Skeletal muscle tissue (tissue), 4 donors: ENCODE data around the gene ACER3. TPM values are rescaled to one million over a fixed set of nuclear protein-coding genes. Genes with fewer than 3 reads are reported as not detected.

ENCODE experiments used
- H3K27ac ChIP-seq: one replicate; pipeline ENCODE4 v1.7.0; 2013; ENCODE audit warnings: mild to moderate bottlenecking, low read depth, low read length, inconsistent platforms
- H3K27me3 ChIP-seq, 3 donors: one replicate each; pipeline ENCODE4 v1.7.0; 2013; ENCODE audit warnings: low read length in 3 of 3; ENCODE audit not compliant: control insufficient read depth in 3 of 3, insufficient read depth in 3 of 3
- H3K36me3 ChIP-seq, 3 donors: one replicate each; pipeline ENCODE4 v1.7.0; 2013; ENCODE audit warnings: low read length in 3 of 3; ENCODE audit not compliant: control insufficient read depth in 3 of 3, insufficient read depth in 3 of 3
- H3K4me1 ChIP-seq, 3 donors: one replicate each; pipeline ENCODE4 v1.7.0; 2013; ENCODE audit warnings: low read length in 3 of 3, mild to moderate bottlenecking in 3 of 3; ENCODE audit not compliant: control insufficient read depth in 3 of 3, insufficient read depth in 3 of 3
- H3K4me3 ChIP-seq, 3 donors: one replicate each; pipeline ENCODE4 v1.7.0; 2013; ENCODE audit warnings: low read length in 3 of 3
- H3K9ac ChIP-seq, 3 donors: one replicate each; pipeline ENCODE4 v1.7.0; 2013; ENCODE audit warnings: low read length in 3 of 3, mild to moderate bottlenecking in 3 of 3, moderate library complexity in 2 of 3, low read depth in 1 of 3
- H3K9me3 ChIP-seq, 3 donors: one replicate each; pipeline ENCODE4 v1.7.0; 2013; ENCODE audit warnings: low read length in 3 of 3; ENCODE audit not compliant: control insufficient read depth in 3 of 3
- total RNA-seq: library from RNA; depleted of rRNA; stranded (reverse); fragments of >200 nt; gene quantifications from one replicate; pipeline ENCODE4 v1.2.3, GENCODE V29; 2014
- donor health status: Osteomylitis.

ACER3 gene
- total RNA-seq, 1 donor from 2014 or later = 7.3 TPM

DNA sequence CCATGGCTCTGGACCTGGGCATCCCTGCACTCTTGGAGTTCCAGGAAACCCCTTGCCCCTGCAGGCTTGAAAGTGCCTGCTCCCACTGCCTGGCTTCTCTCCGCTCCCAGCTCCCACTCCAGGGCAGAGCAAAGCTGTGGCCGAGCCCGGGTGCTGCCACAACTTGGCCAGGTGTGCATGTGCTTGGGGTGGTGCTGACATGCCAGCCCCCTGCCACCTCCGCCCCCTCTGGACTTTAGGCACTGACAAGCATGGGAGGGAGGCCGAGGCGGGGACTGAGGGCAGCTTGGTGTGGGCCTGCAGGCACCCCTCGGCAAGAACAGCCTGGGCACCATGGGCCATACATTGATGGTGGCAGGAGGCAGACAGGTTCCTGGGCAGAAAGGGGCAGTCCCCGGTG, 117.1 kb downstream of the ACER3 start:
- Histone ChIP-seq H3K27ac (no peak overlapping the region), H3K9me3 (no peaks in the 10 kb centered on the region), H3K36me3 (no peaks in the 10 kb centered on the region), H3K9ac (no peak overlapping the region), H3K4me3 (no peak overlapping the region), H3K27me3 (no peaks in the 10 kb centered on the region), H3K4me1 (peaks cover 0 to 3% (median 3%) of the 10 kb centered on the region in 3 donors)

DNA sequence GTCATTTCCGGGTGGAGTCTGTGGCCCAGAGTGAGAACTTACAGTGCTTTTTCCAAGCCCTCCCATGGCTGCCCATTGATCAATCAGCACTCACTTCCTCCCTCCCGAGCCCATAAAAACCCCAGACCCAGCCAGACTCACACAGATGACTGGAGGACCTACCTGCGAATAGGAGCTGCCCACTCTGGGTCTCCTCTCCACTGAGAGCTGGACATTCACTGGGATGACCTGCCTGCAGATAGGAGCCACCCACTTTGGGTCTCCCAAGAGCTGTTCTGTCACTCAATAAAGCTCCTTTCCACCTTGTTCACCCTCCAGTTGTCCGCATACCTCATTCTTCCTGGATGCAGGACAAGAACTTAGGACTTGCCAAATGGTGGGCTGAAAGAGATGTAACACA, 117.5 kb downstream of the ACER3 start:
- no peaks in the 10 kb centered on the region for H3K27me3 ChIP-seq
- H3K4me3 ChIP-seq = no peak overlapping the region
- H3K9ac ChIP-seq = no peak overlapping the region
- no peaks in the 10 kb centered on the region for H3K9me3 ChIP-seq
- H3K4me1 ChIP-seq = peaks cover 0 to 3% (median 3%) of the 10 kb centered on the region in 3 donors
- H3K36me3 ChIP-seq = no peaks in the 10 kb centered on the region
- H3K27ac ChIP-seq = no peak overlapping the region

DNA sequence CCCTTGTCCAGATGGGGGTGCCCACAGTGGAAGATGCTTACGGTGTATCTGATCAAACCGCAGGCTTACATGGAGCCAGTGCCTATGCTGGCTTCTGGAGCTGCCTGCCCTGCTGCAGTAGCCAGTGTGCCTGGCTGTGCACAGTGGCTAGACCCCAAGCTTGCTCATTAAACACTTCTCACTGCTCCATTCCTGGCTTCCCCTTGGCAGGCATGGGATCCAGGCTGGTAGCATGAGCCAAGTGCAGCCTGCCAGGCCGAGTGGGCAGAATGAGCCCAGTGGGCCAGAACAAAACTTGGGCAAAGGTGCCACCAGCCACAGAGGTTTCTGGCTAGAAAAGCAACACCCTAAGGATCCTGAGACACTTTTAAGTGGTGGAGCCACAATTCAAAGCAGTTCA, 118.1 kb downstream of the ACER3 start:
- no peaks in the 10 kb centered on the region for H3K27me3 ChIP-seq
- H3K4me1 ChIP-seq = peaks cover 0 to 3% (median 3%) of the 10 kb centered on the region in 3 donors
- no peak overlapping the region for H3K9ac ChIP-seq
- H3K9me3 ChIP-seq = no peaks in the 10 kb centered on the region
- no peak overlapping the region for H3K4me3 ChIP-seq
- no peak overlapping the region for H3K27ac ChIP-seq
- no peaks in the 10 kb centered on the region for H3K36me3 ChIP-seq

DNA sequence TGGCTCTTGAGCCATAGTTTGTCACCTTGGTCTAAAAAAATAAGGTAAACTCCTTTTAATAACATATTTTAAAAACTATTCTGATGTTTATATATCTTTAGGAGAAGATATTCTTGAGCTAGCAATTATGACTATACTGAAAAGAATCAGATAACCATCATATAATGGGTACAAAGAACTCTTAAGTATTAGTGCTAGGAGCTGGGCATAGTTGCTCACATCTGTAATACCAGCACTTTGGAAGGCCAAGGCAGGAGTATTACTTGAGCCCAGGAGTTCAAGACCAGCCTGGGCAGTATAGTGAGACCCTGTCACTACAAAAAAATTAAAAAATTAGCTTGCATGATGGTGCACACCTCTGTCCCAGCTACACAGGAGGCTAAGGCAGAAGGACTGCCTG, 119.5 kb downstream of the ACER3 start:
- H3K9ac ChIP-seq = no peak overlapping the region
- peaks cover 0 to 3% (median 3%) of the 10 kb centered on the region in 3 donors for H3K4me1 ChIP-seq
- H3K27me3 ChIP-seq = no peaks in the 10 kb centered on the region
- H3K4me3 ChIP-seq = no peak overlapping the region
- no peaks in the 10 kb centered on the region for H3K36me3 ChIP-seq
- no peaks in the 10 kb centered on the region for H3K9me3 ChIP-seq
- H3K27ac ChIP-seq = no peak overlapping the region

DNA sequence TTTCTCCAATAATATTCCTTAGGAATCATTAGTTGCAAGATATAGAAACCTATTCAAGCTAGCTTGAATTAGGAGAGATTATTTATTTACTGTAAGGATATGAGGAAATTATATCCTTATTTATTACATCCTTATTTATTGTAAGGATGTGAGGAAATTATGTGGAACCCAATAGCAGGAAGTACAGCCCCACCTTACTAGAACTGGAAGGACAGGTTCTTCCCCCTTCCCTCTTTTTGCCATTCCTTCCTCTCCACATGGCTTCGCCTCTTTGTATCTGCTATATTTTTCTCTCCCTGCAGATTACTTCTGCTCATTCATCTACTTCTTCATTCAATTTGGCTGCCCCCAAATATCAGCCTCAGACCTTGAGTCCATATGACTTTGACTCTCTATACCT, 124.0 kb downstream of the ACER3 start:
- no peak overlapping the region for H3K9ac ChIP-seq
- no peaks in the 10 kb centered on the region for H3K4me1 ChIP-seq
- H3K27ac ChIP-seq = no peak overlapping the region
- H3K36me3 ChIP-seq = peaks cover 0 to 2% (median 0%) of the 10 kb centered on the region in 3 donors
- H3K9me3 ChIP-seq = no peaks in the 10 kb centered on the region
- H3K27me3 ChIP-seq = no peaks in the 10 kb centered on the region
- no peak overlapping the region for H3K4me3 ChIP-seq

DNA sequence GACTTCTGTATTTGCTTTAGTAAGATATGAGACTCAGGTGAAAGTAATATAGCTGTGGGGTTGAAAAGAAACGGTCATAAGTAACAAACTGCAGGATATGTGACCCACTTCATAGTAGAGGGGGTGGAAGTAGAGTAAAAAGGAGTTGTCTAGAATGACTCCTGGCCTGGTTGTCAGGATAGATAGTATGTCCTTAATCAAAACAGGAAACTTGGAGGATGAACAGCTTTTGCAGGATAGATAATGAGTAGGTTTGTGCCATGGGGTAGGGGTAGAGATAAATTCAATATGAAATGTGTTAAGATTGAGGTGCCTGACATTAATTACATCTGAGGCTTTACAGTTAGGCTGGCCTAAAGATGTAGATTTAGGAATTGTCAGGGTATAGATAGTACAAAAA, 126.5 kb downstream of the ACER3 start:
- peaks cover 0 to 2% (median 0%) of the 10 kb centered on the region in 3 donors for H3K36me3 ChIP-seq
- H3K9ac ChIP-seq = no peak overlapping the region
- H3K27ac ChIP-seq = no peak overlapping the region
- no peak overlapping the region for H3K4me3 ChIP-seq
- no peaks in the 10 kb centered on the region for H3K9me3 ChIP-seq
- no peaks in the 10 kb centered on the region for H3K4me1 ChIP-seq
- H3K27me3 ChIP-seq = no peaks in the 10 kb centered on the region

DNA sequence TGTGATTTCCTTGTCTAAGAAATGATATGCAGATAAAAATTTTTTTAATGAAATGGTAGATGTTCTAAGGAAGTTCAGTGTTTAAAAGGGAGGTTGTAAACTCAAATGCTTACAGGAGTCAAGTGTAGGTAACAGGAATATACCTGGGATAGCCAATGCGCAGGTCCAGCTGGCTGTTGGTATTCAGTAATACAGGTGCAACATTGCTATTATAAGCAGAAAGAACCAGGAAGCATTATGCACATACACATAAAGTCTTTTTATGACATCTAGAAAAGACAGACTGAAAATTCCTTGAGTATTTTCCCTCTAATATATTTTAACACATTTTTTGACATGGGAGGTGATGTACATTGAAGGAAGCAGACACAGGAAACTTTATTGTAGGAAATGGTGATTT, 129.9 kb downstream of the ACER3 start:
- Histone ChIP-seq H3K27me3 (no peaks in the 10 kb centered on the region), H3K9ac (no peak overlapping the region), H3K9me3 (no peaks in the 10 kb centered on the region), H3K4me1 (no peaks in the 10 kb centered on the region), H3K4me3 (no peak overlapping the region), H3K36me3 (peaks cover 0 to 2% (median 0%) of the 10 kb centered on the region in 3 donors), H3K27ac (no peak overlapping the region)

DNA sequence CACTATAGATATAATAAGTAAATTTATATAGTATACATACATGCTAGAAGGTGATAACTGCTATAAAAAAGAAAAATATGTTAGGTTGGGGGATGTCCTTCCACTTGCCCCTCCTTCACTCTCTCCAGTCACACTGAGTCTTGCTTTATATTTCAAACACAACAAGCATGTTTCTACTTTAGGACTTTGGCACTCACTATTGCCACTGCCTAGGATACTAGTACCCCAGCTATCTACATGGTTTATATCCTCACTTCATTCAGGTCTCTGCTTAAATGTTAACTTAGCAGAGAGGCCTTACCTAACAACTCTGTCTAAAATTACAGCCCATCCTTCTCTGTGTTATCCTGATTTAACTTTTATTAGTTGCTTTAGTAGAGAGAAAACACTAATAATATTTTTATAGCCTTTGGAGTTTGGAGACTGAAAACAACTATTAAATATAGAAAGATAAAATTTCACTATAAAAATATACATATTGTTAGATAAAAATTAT, 134.4 kb downstream of the ACER3 start:
- no peaks in the 10 kb centered on the region for H3K9me3 ChIP-seq
- H3K4me3 ChIP-seq = no peak overlapping the region
- no peaks in the 10 kb centered on the region for H3K4me1 ChIP-seq
- H3K9ac ChIP-seq = no peak overlapping the region
- no peaks in the 10 kb centered on the region for H3K27me3 ChIP-seq
- no peak overlapping the region for H3K27ac ChIP-seq
- no peaks in the 10 kb centered on the region for H3K36me3 ChIP-seq

DNA sequence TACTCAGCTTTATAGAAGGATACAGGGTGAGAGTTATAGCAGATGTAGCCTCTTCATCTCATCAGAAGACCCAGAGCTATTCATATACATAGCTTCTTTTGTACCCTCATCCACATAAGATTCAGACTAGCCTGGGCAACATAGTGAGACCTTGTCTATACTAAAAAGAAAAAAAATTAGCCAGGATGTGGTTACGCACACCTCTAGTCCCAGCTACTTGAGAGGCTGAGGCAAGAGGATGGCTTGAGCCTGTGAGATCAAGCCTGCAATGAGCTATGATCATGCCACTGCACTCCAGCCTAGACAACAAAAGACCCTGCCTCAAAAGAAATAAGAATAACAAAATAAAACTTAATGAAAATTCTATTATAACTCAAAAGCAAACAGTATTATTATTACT, 136.8 kb downstream of the ACER3 start:
- H3K4me3 ChIP-seq = no peak overlapping the region
- no peaks in the 10 kb centered on the region for H3K4me1 ChIP-seq
- no peaks in the 10 kb centered on the region for H3K27me3 ChIP-seq
- no peak overlapping the region for H3K9ac ChIP-seq
- no peaks in the 10 kb centered on the region for H3K9me3 ChIP-seq
- no peaks in the 10 kb centered on the region for H3K36me3 ChIP-seq
- H3K27ac ChIP-seq = no peak overlapping the region

DNA sequence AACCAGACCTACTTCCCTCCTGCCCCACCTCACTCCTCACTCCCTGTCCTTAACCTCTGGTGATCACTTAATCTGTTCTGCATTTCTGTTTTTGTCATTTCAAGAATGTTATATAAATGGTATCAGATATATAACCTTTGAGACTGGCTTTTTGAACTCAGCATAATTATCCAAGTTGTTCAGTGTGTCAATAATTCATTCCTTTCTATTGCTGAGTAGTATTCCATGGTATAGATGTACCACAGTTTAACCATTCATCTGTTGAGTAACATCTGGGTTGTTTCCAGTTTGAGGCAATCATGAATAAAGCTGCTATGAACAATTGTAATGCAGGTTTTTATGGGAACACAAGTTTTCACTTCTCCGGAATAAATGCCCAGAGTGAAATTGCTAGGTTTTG, 138.9 kb downstream of the ACER3 start:
- no peak overlapping the region for H3K4me3 ChIP-seq
- H3K27ac ChIP-seq = no peak overlapping the region
- no peaks in the 10 kb centered on the region for H3K27me3 ChIP-seq
- H3K9me3 ChIP-seq = no peaks in the 10 kb centered on the region
- no peak overlapping the region for H3K9ac ChIP-seq
- no peaks in the 10 kb centered on the region for H3K36me3 ChIP-seq
- no peaks in the 10 kb centered on the region for H3K4me1 ChIP-seq

DNA sequence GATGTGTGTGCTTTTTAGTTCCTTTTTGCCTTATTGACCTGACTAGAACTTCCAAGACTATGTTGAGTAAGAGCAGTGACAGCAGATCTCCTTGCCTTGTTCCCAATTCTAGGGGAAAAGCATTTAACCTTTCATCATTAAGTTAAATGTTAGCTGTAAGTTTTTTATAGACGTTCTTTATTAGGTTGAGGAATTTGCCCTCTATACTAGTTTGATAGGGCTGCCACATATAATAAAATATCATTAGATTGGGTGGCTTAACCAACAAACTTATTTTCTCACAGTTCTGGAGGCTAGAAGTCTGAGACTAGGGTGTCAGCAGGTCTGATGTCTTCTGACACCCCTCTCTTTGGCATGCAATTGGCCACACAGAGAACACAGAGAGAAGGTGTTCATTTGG, 140.9 kb downstream of the ACER3 start:
- H3K27me3 ChIP-seq = no peaks in the 10 kb centered on the region
- H3K9ac ChIP-seq = no peak overlapping the region
- H3K36me3 ChIP-seq = no peaks in the 10 kb centered on the region
- no peaks in the 10 kb centered on the region for H3K9me3 ChIP-seq
- H3K4me1 ChIP-seq = no peaks in the 10 kb centered on the region
- no peak overlapping the region for H3K4me3 ChIP-seq
- no peak overlapping the region for H3K27ac ChIP-seq
